Measurements from ENCODE around the gene SDK1.

SDK1 gene

GRCh38 chr7:4123823-4124222, 822.8 kb downstream of the SDK1 start:
- DNase-seq (ENCODE audit: low read depth in 2 of 2, low spot score in 1 of 2), result no peak

GRCh38 chr7:4124556-4125477, 823.8 kb downstream of the SDK1 start:
- DNase-seq (ENCODE audit: low read depth in 2 of 2, low spot score in 1 of 2), result no peak

GRCh38 chr7:4127909-4128560, 827.0 kb downstream of the SDK1 start:
- no peak for DNase-seq (ENCODE audit: low read depth in 2 of 2, low spot score in 1 of 2)

- no peak for DNase-seq (ENCODE audit: low read depth in 2 of 2, low spot score in 1 of 2)
Observed at GRCh38 chr7:4129481-4130122, 828.5 kb downstream of the SDK1 start.

GRCh38 chr7:4131063-4131462, 830.0 kb downstream of the SDK1 start:
- no peak for DNase-seq (ENCODE audit: low read depth in 2 of 2, low spot score in 1 of 2)

- no peak for DNase-seq (ENCODE audit: low read depth in 2 of 2, low spot score in 1 of 2)
Observed at GRCh38 chr7:4132221-4132620, 831.2 kb downstream of the SDK1 start.

GRCh38 chr7:4133491-4134044, 832.5 kb downstream of the SDK1 start:
- DNase-seq (ENCODE audit: low read depth in 2 of 2, low spot score in 1 of 2), result no peak

- no peak for DNase-seq (ENCODE audit: low read depth in 2 of 2, low spot score in 1 of 2)
Observed at GRCh38 chr7:4134204-4134603, 833.2 kb downstream of the SDK1 start.

- DNase-seq (ENCODE audit: low read depth in 2 of 2, low spot score in 1 of 2), result no peak
Observed at GRCh38 chr7:4134631-4135030, 833.6 kb downstream of the SDK1 start.

GRCh38 chr7:4135301-4135700, 834.2 kb downstream of the SDK1 start:
- DNase-seq (ENCODE audit: low read depth in 2 of 2, low spot score in 1 of 2), result no peak

GRCh38 chr7:4136036-4136435, 835.0 kb downstream of the SDK1 start:
- DNase-seq (ENCODE audit: low read depth in 2 of 2, low spot score in 1 of 2), result no peak

- DNase-seq (ENCODE audit: low read depth in 2 of 2, low spot score in 1 of 2), result no peak
Observed at GRCh38 chr7:4136501-4137110, 835.6 kb downstream of the SDK1 start.

- DNase-seq (ENCODE audit: low read depth in 2 of 2, low spot score in 1 of 2), result no peak
Observed at GRCh38 chr7:4137552-4137951, 836.5 kb downstream of the SDK1 start.

GRCh38 chr7:4138866-4139265, 837.8 kb downstream of the SDK1 start:
- no peak for DNase-seq (ENCODE audit: low read depth in 2 of 2, low spot score in 1 of 2)

- no peak for DNase-seq (ENCODE audit: low read depth in 2 of 2, low spot score in 1 of 2)
Observed at GRCh38 chr7:4139656-4140625, 838.9 kb downstream of the SDK1 start.

GRCh38 chr7:4140933-4141332, 839.9 kb downstream of the SDK1 start:
- no peak for DNase-seq (ENCODE audit: low read depth in 2 of 2, low spot score in 1 of 2)

- no peak for DNase-seq (ENCODE audit: low read depth in 2 of 2, low spot score in 1 of 2)
Observed at GRCh38 chr7:4143006-4143405, 842.0 kb downstream of the SDK1 start.

GRCh38 chr7:4143511-4144171, 842.6 kb downstream of the SDK1 start:
- no peak for DNase-seq (ENCODE audit: low read depth in 2 of 2, low spot score in 1 of 2)

GRCh38 chr7:4144172-4144701, 843.2 kb downstream of the SDK1 start:
- DNase-seq (ENCODE audit: low read depth in 2 of 2, low spot score in 1 of 2), result no peak

Data from stimulated activated CD8-positive, alpha-beta memory T cell treated with anti-CD3 and anti-CD28 coated beads, Interleukin-4, amount 100 ng/mL, for 4 hours (primary cell).